HepG2 (cell line): ENCODE measurements around the gene B4GALT5. TPM values are rescaled to one million over a fixed set of nuclear protein-coding genes. Genes with fewer than 3 reads are reported as not detected.

ENCODE experiments used
- ATAC-seq: fragments of 200-7000 bp; cut with Tn5 transposase; 3 replicates; pipeline ENCODE4 v1.9.1; 2020; ENCODE audit warnings: mild to moderate bottlenecking, moderate library complexity
- BruUV-seq: library from RNA; stranded (reverse); fragments of 400-500 nt; replicated peaks from 2 replicates; lab custom pipeline; 2021; lab: Mats Ljungman, UMichigan
- CTCF ChIA-PET: fragments of 300-600 bp; formaldehyde crosslinking; extraction: SDS; loops from one replicate; lab custom pipeline; 2021; ENCODE audit warnings: low total read pairs, inconsistent platforms, low intra/inter-chr PET ratio; lab: Yijun Ruan, JAX
- POLR2A ChIA-PET: fragments of 350-600 bp; sonication (Branson Sonifier 250); formaldehyde crosslinking; loops from one replicate; lab custom pipeline; 2020; ENCODE audit warnings: antibody characterized with exemption, inconsistent platforms; lab: Yijun Ruan, JAX
- DNase-seq: peaks from one replicate; pipeline ENCODE4 v3.0.0-alpha.2; 2015; ENCODE audit warnings: low spot score
- FAIRE-seq: peaks from 3 replicates; lab custom pipeline; 2011; peaks lifted over from hg19 to GRCh38; lab: Jason Lieb, UNC
- H2AFZ ChIP-seq: one replicate; pipeline ENCODE4 v1.6.1; 2011; ENCODE audit warnings: low read length, inconsistent platforms
- H3K27ac ChIP-seq: fragments of 300-600 bp; 3 replicates; pipeline ENCODE4 v1.8.0; 2011; ENCODE audit warnings: mixed run types, mild to moderate bottlenecking, mixed read lengths, low read length, inconsistent platforms; ENCODE audit not compliant: insufficient read depth; ENCODE audit errors: extremely low read length
- H3K27me3 ChIP-seq, 2 experiments: fragments of 200-600 bp in 1 of 2; 2 replicates in 1 of 2; 3 replicates in 1 of 2; pipeline versions ENCODE4 v1.6.0 to v1.8.0; 2011; ENCODE audit warnings: low read length in 2 of 2, mild to moderate bottlenecking in 2 of 2, moderate library complexity in 2 of 2, inconsistent platforms in 1 of 2; ENCODE audit not compliant: insufficient read depth in 2 of 2, control insufficient read depth in 1 of 2
- H3K36me3 ChIP-seq, 2 experiments: fragments of 200-600 bp in 1 of 2; replicated peaks in 1 of 2; 2 replicates in 1 of 2; 3 replicates in 1 of 2; pipeline versions ENCODE4 v1.5.1 to v1.8.0; 2011; ENCODE audit warnings: low read length in 2 of 2, inconsistent platforms in 1 of 2; ENCODE audit not compliant: insufficient read depth in 2 of 2, control insufficient read depth in 1 of 2
- H3K4me1 ChIP-seq: 2 replicates; pipeline ENCODE4 v1.5.1; 2012; ENCODE audit warnings: low read length, inconsistent platforms; ENCODE audit not compliant: insufficient read depth
- H3K4me2 ChIP-seq: 2 replicates; pipeline ENCODE4 v1.6.0; 2011; ENCODE audit warnings: low read depth, low read length, inconsistent platforms
- H3K4me3 ChIP-seq, 3 experiments: fragments of 200-600 bp in 1 of 3; sonication (generic), shearing (Covaris generic) in 1 of 3; replicated peaks in 1 of 3; 2 replicates each; pipeline ENCODE4 v1.5.1; 2011 to 2016; ENCODE audit warnings: low read length in 3 of 3, inconsistent platforms in 2 of 3, low read depth in 2 of 3, mild to moderate bottlenecking in 2 of 3, control low read depth in 1 of 3, mixed read lengths in 1 of 3; ENCODE audit not compliant: insufficient read depth in 1 of 3
- H3K79me2 ChIP-seq: one replicate; pipeline ENCODE4 v1.6.1; 2011; ENCODE audit warnings: low read length, inconsistent platforms; ENCODE audit not compliant: insufficient read depth
- H3K9ac ChIP-seq: 2 replicates; pipeline ENCODE4 v1.6.0; 2011; ENCODE audit warnings: mild to moderate bottlenecking, low read depth, low read length, inconsistent platforms; ENCODE audit not compliant: insufficient read depth
- H3K9me3 ChIP-seq: 2 replicates; pipeline ENCODE4 v1.5.1; 2012; ENCODE audit warnings: mild to moderate bottlenecking, low read length
- H4K20me1 ChIP-seq: 2 replicates; pipeline ENCODE4 v1.6.0; 2011; ENCODE audit warnings: inconsistent platforms, mild to moderate bottlenecking, low read length, moderate library complexity; ENCODE audit not compliant: insufficient read depth
- BRD4 ChIP-seq: sonication (generic); formaldehyde crosslinking; IDR thresholded peaks from 2 replicates; pipeline ENCODE4 v1.4.0; 2020; ENCODE audit warnings: missing genetic modification reagents
- GPN1 ChIP-seq: sonication (generic); formaldehyde crosslinking; IDR thresholded peaks from 2 replicates; pipeline ENCODE4 v1.5.1; 2020; ENCODE audit warnings: missing genetic modification reagents, borderline replicate concordance
- HOXA9 ChIP-seq: sonication (generic); formaldehyde crosslinking; IDR thresholded peaks from 2 replicates; pipeline ENCODE4 v1.8.1; 2022; ENCODE audit warnings: missing genetic modification reagents, mild to moderate bottlenecking, moderate library complexity, borderline replicate concordance
- JUNB ChIP-seq: sonication (generic); formaldehyde crosslinking; IDR thresholded peaks from 2 replicates; pipeline ENCODE4 v1.8.0; 2022; ENCODE audit warnings: missing genetic modification reagents, mild to moderate bottlenecking, borderline replicate concordance
- NR1H2 ChIP-seq: sonication (generic); formaldehyde crosslinking; IDR thresholded peaks from 2 replicates; pipeline ENCODE4 v1.8.1; 2022; ENCODE audit warnings: low read depth, missing genetic modification reagents, borderline replicate concordance
- PCBP1 ChIP-seq: fragments of 200-400 bp; formaldehyde crosslinking; IDR thresholded peaks from 2 replicates; pipeline ENCODE4 v1.6.1; 2017; ENCODE audit warnings: mild to moderate bottlenecking, low read depth, low read length, borderline replicate concordance
- STAT5B ChIP-seq: sonication (generic); formaldehyde crosslinking; IDR thresholded peaks from 2 replicates; pipeline ENCODE4 v1.4.0; 2020; ENCODE audit warnings: missing genetic modification reagents
- TBX2 ChIP-seq: sonication (generic); formaldehyde crosslinking; IDR thresholded peaks from 2 replicates; pipeline ENCODE4 v1.5.0; 2020; ENCODE audit warnings: missing genetic modification reagents, mild to moderate bottlenecking, borderline replicate concordance
- ZNF713 ChIP-seq: sonication (generic); formaldehyde crosslinking; IDR thresholded peaks from 2 replicates; pipeline ENCODE4 v1.4.0; 2020; ENCODE audit warnings: mild to moderate bottlenecking, missing genetic modification reagents
- ZNF770 ChIP-seq: sonication (generic); formaldehyde crosslinking; IDR thresholded peaks from 2 replicates; pipeline ENCODE4 v1.5.0; 2020; ENCODE audit warnings: mild to moderate bottlenecking, missing genetic modification reagents
- ZSCAN30 ChIP-seq: sonication (generic); formaldehyde crosslinking; IDR thresholded peaks from 2 replicates; pipeline ENCODE4 v1.5.0; 2020; ENCODE audit warnings: mild to moderate bottlenecking, missing genetic modification reagents
- WGBS: methylation state at CpG from one replicate; pipeline ENCODE4 v1.1.6; 2017; ENCODE audit warnings: low lambda C conversion rate; 5-methylcytosine and 5-hydroxymethylcytosine counted together
- in situ Hi-C: cut with HindIII; loops from 2 replicates; pipeline ENCODE4 v1.10.0; 2017; ENCODE audit warnings: low pct_unique_long_range_greater_than_20kb; ENCODE audit not compliant: extremely low pct_ligation_motif_present
- intact Hi-C: fragments of 100-400 bp; cut with micrococcal nuclease; formaldehyde crosslinking; loops from one replicate; pipeline ENCODE4 v1.10.0; 2022; ENCODE audit not compliant: unreplicated experiment
- polyA plus RNA-seq, 8 experiments: library from polyadenylated mRNA; depleted of rRNA in 3 of 8; stranded (reverse) in 7 of 8; unstranded in 1 of 8; fragments of >200 nt; fragmentation: Illumina TruSeq in 4 of 8; extraction: Trizol in 4 of 8; gene quantifications; 2 replicates each; pipeline versions ENCODE4 v1.2.1 to v1.2.3, GENCODE V29; 2011 to 2016; ENCODE audit warnings: low read depth in 4 of 8, missing spikeins in 1 of 8, mixed read lengths in 1 of 8; ENCODE audit not compliant: insufficient read depth in 1 of 8
- total RNA-seq, 5 experiments: library from RNA; depleted of rRNA; stranded (reverse); fragments of >200 nt; fragmentation: Illumina TruSeq; extraction: Trizol; gene quantifications; 2 replicates each; pipeline ENCODE4 v1.2.3, GENCODE V29; 2016; ENCODE audit warnings: low read depth in 1 of 5
- TF ChIP-seq, protein P1 (sequence below): sonication (generic); formaldehyde crosslinking; IDR thresholded peaks from 2 replicates; pipeline ENCODE4 v1.4.0; 2020; ENCODE audit warnings: missing genetic modification reagents
- TF ChIP-seq, protein P2 (sequence below): sonication (generic); formaldehyde crosslinking; conservative IDR thresholded peaks from 2 replicates; pipeline ENCODE4 v1.4.0; 2020; ENCODE audit warnings: mild to moderate bottlenecking, missing genetic modification reagents, moderate library complexity

The B4GALT5 gene
- total and polyA plus RNA-seq, 2 of the 13 experiments (the other 11 are each of a cell fraction or from before 2014, with no cell fraction given) = 27.3 to 30.9 TPM

DNA sequence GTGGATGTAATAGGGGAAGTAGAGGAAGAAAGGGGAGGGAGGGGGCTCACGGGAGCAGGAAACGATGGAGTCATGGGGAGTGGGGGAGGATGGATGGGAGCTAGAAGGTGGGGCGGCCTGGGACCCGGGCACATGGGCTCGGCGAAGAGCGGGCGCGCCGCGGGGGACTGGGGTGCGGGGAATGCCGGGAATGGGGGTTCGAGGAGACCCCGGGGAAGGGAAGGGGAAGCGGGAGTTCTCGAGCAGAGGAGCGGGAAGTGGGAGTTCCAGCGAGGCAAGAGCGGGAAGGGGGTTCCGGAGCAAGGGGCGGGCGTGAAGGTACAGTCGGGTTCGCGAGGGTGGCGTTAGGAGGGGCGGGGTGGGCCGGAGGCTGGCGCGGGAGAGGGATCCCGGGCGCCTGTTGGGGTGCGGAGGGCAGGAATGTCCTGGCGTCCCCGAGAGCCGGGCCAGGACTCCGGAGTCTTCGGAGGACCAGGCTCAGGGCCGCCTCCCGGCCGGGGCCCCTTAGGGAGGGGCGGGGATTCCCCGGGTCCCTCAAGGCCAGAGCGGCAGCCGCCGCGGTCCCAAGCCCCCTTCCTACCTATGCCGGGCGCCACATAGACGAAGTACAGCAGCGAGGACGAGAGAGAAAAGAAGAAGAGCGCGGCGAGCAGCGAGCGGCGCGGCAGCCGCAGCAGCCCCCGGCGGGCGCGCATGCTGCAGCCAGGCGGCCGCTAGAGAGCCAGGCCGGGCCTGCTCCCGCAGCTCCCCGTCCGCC lies 504 bp downstream of the B4GALT5 start (continued):
- TF ChIP-seq STAT5B (CRISPR knock-in tag) (0 out of 2 replicates have a peak, but pooled peaks have one; percentile 24), BRD4 (0 out of 2 replicates have a peak, but pooled peaks have one; percentile 82), ZNF713 (0 out of 2 replicates have a peak, but pooled peaks have one; percentile 2), PCBP1 (0 out of 2 replicates have a peak, but pooled peaks have one; percentile 82), GPN1 (CRISPR knock-in tag) (no peak), ZNF770 (CRISPR knock-in tag) (no peak)

DNA sequence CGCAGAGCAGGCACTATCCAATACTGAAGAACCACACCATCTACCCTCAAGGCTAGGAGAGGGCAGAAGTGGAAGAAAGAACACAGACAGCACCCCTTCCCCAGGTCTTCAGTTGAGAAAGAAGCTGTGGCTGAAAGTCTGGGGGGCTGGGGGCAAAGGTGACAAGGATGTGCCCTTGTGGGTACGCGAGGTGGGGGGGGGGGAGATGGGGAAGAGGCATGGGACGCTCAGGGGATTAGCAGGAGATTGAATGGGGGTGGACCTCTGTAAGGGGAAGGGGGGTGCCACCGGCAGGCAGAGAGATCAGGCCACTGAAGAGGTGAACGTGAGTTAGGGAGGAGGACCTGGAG lies 1.1 kb downstream of the B4GALT5 start:
- Histone ChIP-seq H3K79me2 (peaks cover 56% of the 10 kb centered on the region), H3K27me3 (no peaks in the 10 kb centered on the region; a peak in 1 of 5 replicates), H3K9ac (peak overlapping the region; percentile 91), H3K36me3 (no peaks in the 10 kb centered on the region), H3K27ac (peak overlapping the region; percentile 86), H3K9me3 (no peaks in the 10 kb centered on the region), H4K20me1 (peaks cover 11% of the 10 kb centered on the region), H3K4me1 (peaks cover 69% of the 10 kb centered on the region), H3K4me3 (peak overlapping the region; percentile 87 to 97 (median 95)), H3K4me2 (peak overlapping the region; percentile 75), H2AFZ (no peak overlapping the region)
- CTCF ChIA-PET = interaction anchor here (1.8 kb wide), 1 partner anchor 102 kb away, joined by 8 read pairs; no protein-coding TSS in a partner anchor
- DNase-seq (no peak), FAIRE-seq (no peak), ATAC-seq (peak; percentile 21; the same call in 2 of the 3 replicates)
- POLR2A ChIA-PET = interaction anchor here (0.7 to 1.2 kb wide), 2 partner anchors 37 to 102 kb away, joined by 4 read pairs; no protein-coding TSS in a partner anchor
- BruUV-seq = no TSS peak
- WGBS = 3% methylated on average over 6 of the region's 6 CpGs
- in situ Hi-C loops (no loop called here), intact Hi-C loops (loop anchor here (2.0 to 5.0 kb wide), 3 partner anchors 50 to 102 kb away; partner anchors contain the start of gene SLC9A8)
- TF ChIP-seq, protein P1, sequence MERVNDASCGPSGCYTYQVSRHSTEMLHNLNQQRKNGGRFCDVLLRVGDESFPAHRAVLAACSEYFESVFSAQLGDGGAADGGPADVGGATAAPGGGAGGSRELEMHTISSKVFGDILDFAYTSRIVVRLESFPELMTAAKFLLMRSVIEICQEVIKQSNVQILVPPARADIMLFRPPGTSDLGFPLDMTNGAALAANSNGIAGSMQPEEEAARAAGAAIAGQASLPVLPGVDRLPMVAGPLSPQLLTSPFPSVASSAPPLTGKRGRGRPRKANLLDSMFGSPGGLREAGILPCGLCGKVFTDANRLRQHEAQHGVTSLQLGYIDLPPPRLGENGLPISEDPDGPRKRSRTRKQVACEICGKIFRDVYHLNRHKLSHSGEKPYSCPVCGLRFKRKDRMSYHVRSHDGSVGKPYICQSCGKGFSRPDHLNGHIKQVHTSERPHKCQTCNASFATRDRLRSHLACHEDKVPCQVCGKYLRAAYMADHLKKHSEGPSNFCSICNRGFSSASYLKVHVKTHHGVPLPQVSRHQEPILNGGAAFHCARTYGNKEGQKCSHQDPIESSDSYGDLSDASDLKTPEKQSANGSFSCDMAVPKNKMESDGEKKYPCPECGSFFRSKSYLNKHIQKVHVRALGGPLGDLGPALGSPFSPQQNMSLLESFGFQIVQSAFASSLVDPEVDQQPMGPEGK (CRISPR knock-in tag) = 0 out of 2 replicates have a peak, but pooled peaks have one; percentile 7
- TF ChIP-seq, protein P2, sequence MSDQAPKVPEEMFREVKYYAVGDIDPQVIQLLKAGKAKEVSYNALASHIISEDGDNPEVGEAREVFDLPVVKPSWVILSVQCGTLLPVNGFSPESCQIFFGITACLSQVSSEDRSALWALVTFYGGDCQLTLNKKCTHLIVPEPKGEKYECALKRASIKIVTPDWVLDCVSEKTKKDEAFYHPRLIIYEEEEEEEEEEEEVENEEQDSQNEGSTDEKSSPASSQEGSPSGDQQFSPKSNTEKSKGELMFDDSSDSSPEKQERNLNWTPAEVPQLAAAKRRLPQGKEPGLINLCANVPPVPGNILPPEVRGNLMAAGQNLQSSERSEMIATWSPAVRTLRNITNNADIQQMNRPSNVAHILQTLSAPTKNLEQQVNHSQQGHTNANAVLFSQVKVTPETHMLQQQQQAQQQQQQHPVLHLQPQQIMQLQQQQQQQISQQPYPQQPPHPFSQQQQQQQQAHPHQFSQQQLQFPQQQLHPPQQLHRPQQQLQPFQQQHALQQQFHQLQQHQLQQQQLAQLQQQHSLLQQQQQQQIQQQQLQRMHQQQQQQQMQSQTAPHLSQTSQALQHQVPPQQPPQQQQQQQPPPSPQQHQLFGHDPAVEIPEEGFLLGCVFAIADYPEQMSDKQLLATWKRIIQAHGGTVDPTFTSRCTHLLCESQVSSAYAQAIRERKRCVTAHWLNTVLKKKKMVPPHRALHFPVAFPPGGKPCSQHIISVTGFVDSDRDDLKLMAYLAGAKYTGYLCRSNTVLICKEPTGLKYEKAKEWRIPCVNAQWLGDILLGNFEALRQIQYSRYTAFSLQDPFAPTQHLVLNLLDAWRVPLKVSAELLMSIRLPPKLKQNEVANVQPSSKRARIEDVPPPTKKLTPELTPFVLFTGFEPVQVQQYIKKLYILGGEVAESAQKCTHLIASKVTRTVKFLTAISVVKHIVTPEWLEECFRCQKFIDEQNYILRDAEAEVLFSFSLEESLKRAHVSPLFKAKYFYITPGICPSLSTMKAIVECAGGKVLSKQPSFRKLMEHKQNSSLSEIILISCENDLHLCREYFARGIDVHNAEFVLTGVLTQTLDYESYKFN (CRISPR knock-in tag) = no peak
- TF ChIP-seq TBX2 (CRISPR knock-in tag) (peak; percentile 16; the same call in 1 of the 2 replicates), HOXA9 (CRISPR knock-in tag) (0 out of 2 replicates have a peak, but pooled peaks have one; percentile 22), NR1H2 (0 out of 2 replicates have a peak, but pooled peaks have one; percentile 34), JUNB (CRISPR knock-in tag) (peak; percentile 39; the same call in 1 of the 2 replicates), ZSCAN30 (0 out of 2 replicates have a peak, but pooled peaks have one; percentile 17)
